Cardiac muscle cell (in vitro differentiated cells and primary cell): ENCODE measurements around the gene SLC47A2. TPM values are rescaled to one million over a fixed set of nuclear protein-coding genes. Genes with fewer than 3 reads are reported as not detected.

Experiments
- DNase-seq, 2 donors: peaks; one replicate each; pipeline versions ENCODE4 v3.0.0 to v3.0.0-alpha.2; 2010 to 2017; ENCODE audit warnings: low read depth in 1 of 2, low spot score in 1 of 2
- H3K27ac ChIP-seq: fragments of 200-600 bp; sonication (generic); 2 replicates; pipeline ENCODE4 v1.5.1; 2016
- H3K27me3 ChIP-seq: fragments of 200-600 bp; sonication (generic); 2 replicates; pipeline ENCODE4 v1.6.0; 2016; ENCODE audit warnings: control low read depth
- H3K36me3 ChIP-seq: fragments of 200-600 bp; sonication (generic); 2 replicates; pipeline ENCODE4 v1.5.1; 2016; ENCODE audit warnings: control low read depth
- H3K4me1 ChIP-seq: fragments of 200-600 bp; sonication (generic); 2 replicates; pipeline ENCODE4 v1.8.1; 2017; ENCODE audit warnings: low read depth, mild to moderate bottlenecking, mixed run types
- H3K4me3 ChIP-seq: fragments of 200-600 bp; sonication (generic); 2 replicates; pipeline ENCODE4 v1.5.1; 2016; ENCODE audit warnings: mild to moderate bottlenecking
- H3K9me3 ChIP-seq: fragments of 200-600 bp; sonication (generic); 2 replicates; pipeline ENCODE4 v1.5.1; 2017; ENCODE audit warnings: low read depth, mild to moderate bottlenecking, control low read depth
- polyA plus RNA-seq: library from polyadenylated mRNA; unstranded; fragments of >200 nt; fragmentation: Nextera tagmentation; extraction: Ambion mirVana; gene quantifications from 2 replicates; pipeline ENCODE4 v1.2.1, GENCODE V29; 2016
- total RNA-seq: library from RNA; depleted of rRNA; stranded (reverse); fragments of >200 nt; gene quantifications from 2 replicates; pipeline ENCODE4 v1.2.3, GENCODE V29; 2016
- TF ChIP-seq, protein P1 (sequence below): IDR thresholded peaks from 2 replicates; pipeline ENCODE4 v1.5.1; 2012; ENCODE audit warnings: low read depth, mild to moderate bottlenecking, low read length

Gene SLC47A2
- total and polyA plus RNA-seq, 2 experiments from 2014 or later, result 0.27 to 0.37 TPM

DNA sequence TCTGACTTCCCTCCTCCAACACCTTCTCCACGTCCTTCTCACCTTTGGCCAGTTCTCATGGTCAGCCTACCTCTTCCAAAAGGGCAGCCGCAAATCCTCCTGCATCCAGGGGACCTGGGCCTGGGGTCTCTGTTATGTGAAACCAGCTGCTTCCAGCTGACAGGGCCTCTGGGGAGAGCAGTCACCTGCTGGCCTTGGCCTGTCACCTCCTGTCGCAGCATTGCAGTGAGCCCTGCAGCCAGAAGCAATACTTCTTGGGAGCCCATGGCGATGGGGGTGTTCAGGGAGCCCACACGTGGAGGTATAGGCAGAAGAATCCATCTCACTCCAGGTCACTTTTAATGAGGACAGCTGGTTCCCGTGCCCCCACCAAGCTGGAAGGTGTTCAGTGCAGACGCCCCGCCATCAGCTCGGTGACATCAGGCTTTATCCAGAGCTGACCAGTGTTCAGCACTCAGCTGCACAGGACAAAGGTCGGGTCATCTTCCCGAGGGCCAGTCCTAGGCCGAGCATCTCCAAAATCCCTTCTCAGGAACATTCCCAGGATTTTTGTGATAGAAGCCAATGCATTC lies 1.7 kb upstream of the SLC47A2 start:
- Histone ChIP-seq H3K36me3 (no peaks in the 10 kb centered on the region), H3K4me3 (no peak overlapping the region), H3K27ac (no peak overlapping the region), H3K9me3 (no peaks in the 10 kb centered on the region), H3K4me1 (peaks cover 18% of the 10 kb centered on the region), H3K27me3 (no peaks in the 10 kb centered on the region)
- TF ChIP-seq, protein P1, sequence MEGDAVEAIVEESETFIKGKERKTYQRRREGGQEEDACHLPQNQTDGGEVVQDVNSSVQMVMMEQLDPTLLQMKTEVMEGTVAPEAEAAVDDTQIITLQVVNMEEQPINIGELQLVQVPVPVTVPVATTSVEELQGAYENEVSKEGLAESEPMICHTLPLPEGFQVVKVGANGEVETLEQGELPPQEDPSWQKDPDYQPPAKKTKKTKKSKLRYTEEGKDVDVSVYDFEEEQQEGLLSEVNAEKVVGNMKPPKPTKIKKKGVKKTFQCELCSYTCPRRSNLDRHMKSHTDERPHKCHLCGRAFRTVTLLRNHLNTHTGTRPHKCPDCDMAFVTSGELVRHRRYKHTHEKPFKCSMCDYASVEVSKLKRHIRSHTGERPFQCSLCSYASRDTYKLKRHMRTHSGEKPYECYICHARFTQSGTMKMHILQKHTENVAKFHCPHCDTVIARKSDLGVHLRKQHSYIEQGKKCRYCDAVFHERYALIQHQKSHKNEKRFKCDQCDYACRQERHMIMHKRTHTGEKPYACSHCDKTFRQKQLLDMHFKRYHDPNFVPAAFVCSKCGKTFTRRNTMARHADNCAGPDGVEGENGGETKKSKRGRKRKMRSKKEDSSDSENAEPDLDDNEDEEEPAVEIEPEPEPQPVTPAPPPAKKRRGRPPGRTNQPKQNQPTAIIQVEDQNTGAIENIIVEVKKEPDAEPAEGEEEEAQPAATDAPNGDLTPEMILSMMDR, result no peak
- DNase-seq, result no peak

DNA sequence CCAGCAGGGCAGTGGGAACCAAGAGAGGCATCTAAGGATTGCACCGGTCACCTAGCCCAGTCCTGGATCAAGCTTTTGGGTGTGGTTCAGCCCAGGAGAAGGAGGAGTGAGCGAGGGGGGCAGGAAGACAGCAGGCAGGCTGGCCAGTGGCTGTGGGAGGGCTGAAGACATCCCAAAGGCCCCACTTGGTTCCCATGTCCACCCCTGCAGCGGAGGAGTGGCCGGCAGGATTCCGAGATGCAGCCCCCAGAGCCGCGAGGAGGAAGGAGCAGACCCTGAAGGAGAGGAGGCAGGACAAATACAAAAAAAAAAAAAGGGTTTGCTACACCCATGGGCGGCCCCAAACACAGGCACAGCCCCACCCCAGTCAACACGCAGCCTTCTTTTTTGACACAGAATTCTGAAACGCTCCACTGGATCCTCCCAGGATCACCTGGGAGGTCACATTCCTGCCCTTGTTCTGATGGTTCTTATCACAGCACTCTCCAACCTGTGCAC lies 1.1 kb upstream of the SLC47A2 start:
- no peak for DNase-seq

DNA sequence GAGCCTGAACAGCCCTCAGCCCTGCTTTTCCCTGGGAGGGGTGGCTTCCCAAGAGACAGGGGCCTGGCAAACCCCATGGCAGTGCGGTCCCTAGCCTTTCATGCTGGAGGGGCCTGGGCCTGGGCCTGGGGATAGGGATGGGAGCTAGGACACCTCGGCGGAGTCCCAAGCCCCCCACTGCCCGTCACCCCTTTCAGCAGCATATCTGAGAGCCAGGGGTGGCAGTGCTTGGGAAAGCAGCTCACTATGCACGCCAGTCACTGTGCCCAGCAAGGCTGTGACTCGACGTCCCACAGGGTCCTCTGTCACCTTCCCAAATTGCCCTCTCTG lies 612 bp upstream of the SLC47A2 start:
- Histone ChIP-seq H3K27me3 (no peaks in the 10 kb centered on the region), H3K4me1 (peaks cover 10% of the 10 kb centered on the region), H3K27ac (no peak overlapping the region), H3K4me3 (no peak overlapping the region), H3K36me3 (no peaks in the 10 kb centered on the region), H3K9me3 (no peaks in the 10 kb centered on the region)
- TF ChIP-seq, protein P1, result no peak
- DNase-seq, result no peak

More for the DNA sequence above, 1.1 kb upstream of the SLC47A2 start:
- H3K27me3 ChIP-seq, result no peaks in the 10 kb centered on the region
- no peaks in the 10 kb centered on the region for H3K9me3 ChIP-seq
- H3K4me3 ChIP-seq, result no peak overlapping the region
- peaks cover 11% of the 10 kb centered on the region for H3K4me1 ChIP-seq
- no peaks in the 10 kb centered on the region for H3K36me3 ChIP-seq
- H3K27ac ChIP-seq, result no peak overlapping the region
- TF ChIP-seq, protein P1, result no peak

DNA sequence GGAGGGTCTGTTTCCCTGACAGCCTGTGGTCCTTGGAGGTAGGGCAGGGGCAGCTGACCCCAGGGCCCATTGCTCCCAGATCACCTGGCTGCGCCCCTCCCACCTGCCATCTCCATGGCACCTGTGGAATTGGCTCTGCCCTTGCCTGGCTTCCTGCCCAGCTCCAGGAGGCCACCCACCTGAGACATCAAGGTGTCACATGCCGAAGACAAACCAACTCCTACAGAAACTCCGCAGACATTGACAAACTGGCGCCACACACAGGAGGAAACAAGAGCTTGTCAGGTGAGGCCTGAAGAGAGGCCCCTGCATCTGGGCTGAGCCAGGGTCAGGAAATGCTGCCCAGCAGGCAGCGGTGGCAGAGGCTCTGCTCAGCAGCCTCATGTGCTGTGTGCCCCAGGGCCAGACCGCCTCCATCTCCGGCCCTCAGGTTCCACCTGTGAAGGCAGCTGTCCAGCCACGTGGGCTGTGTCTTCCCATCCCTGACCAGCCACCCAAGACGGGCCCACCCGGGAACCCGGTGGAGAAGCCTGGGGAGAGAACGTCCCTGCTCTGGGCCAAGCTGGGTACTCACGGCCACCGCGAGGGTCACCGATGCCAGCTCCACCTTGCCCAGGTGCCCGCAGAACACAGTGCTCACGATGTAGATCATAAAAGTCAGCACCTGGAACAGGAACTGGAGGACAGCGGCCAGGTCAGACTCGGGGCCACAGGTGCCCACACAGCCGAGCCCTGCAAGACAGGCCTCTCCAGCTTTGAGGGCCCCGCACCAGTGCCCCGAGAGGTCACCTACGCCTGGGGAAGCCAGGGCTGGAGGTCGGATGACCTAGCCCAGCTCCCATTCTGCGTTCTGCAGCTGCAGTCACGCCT lies 1.6 kb downstream of the SLC47A2 start:
- no peaks in the 10 kb centered on the region for H3K36me3 ChIP-seq
- H3K4me1 ChIP-seq, result no peaks in the 10 kb centered on the region
- no peak for DNase-seq
- H3K27ac ChIP-seq, result no peak overlapping the region
- TF ChIP-seq, protein P1, result no peak
- no peak overlapping the region for H3K4me3 ChIP-seq
- no peaks in the 10 kb centered on the region for H3K27me3 ChIP-seq
- H3K9me3 ChIP-seq, result no peaks in the 10 kb centered on the region

DNA sequence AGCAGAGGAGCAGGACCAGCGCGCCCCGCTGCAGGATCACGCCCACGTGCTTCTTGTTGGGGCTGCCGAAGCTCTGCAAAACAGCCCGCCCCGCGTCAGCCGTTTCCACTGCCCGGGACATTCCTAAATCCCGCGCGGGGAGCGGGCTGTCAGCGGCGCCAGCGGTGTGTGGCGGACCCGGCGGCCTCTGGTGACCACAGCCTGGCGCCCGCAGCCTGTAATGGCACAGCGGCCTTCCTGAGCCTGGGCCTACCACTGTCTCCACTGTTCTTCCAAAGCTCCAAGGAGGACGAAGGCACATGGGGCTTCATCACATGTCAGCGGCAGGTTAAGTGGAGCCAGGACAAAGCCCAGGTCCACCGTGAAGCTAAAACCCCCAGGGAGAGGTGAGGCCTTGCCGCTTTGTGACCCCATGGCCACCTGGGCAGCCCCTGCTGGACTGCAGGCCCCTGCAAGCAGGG lies 2.5 kb downstream of the SLC47A2 start:
- no peak for DNase-seq
- H3K9me3 ChIP-seq, result no peaks in the 10 kb centered on the region
- no peak overlapping the region for H3K4me3 ChIP-seq
- no peak overlapping the region for H3K27ac ChIP-seq
- TF ChIP-seq, protein P1, result no peak
- H3K27me3 ChIP-seq, result no peaks in the 10 kb centered on the region
- H3K4me1 ChIP-seq, result no peaks in the 10 kb centered on the region
- H3K36me3 ChIP-seq, result no peaks in the 10 kb centered on the region
